Amniotic epithelial cell (primary cell): Measurements from ENCODE around the gene NOTCH4.
"Not testable (repeated sequence)": the region's sequence is repeated elsewhere in the genome, so short reads cannot be mapped to it uniquely, and the experiment has no call there.

Experiments
- DNase-seq: peaks from one replicate; pipeline ENCODE4 v3.0.0-alpha.2; 2010; ENCODE audit warnings: low read depth

Gene NOTCH4

DNA sequence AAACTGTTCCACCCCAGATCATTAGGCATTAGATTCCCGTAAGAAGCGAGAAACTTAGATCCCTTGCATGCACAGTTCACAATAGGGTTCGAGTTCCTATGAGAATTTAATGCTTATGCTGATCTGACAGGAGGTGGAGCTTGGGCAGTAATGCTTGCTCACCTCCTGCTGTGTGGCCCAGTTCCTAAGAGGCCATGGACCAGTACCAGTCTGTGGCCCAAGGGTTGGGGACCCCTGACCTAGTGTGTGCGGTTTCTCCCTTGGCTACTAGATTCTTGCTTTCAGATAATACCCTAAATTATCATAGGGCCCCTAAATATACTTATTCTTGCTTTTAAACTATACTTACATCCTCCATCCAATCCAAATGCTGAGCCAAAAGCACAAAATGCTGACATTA lies 29.5 kb downstream of the NOTCH4 start:
- DNase-seq: no peak

DNA sequence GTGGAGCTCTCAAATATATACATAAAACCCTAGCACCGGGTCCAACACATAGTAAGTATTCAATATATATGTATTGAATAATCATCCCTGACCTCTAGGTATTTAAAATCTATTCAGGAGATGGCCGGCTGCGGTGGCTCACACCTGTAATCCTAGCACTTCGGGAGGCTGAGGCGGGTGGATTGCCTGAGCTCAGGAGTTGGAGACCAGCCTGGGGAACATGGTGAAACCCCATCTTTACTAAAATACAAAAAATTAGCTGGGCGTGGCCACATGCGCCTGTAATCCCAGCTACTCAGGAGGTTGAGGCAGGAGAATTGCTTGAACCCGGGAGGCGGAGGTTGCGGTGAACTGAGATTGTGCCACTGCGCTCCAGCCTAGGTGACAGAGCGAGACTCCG lies 30.8 kb downstream of the NOTCH4 start:
- not testable (repeated sequence) for DNase-seq

DNA sequence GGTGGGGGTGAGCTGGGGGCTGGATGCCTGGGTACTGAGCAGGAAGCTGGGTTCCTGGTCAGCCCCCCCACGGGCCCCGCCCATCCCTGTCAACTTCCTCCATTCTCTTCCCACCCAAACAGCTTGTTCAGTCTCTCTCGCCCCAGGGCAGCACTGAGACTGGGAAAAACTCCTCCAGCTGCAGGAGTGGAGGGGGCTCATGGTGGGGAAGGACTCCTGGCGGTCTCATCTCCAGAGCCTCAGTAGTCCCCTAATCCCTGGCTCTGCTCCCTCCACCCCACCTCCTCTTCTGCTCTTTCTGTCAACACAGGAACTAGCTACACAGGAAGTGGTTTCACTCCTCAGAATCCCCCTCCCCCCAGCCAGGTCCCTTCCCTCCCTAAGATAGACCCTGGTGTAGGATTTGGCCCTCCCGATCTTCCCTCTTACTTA lies 31.2 kb downstream of the NOTCH4 start, which contains the start of gene GPSM3:
TSS of gene GPSM3 (minus strand) at position 36 of the 432 bp plus-strand sequence. CDS start 130 bp downstream, outside the sequence.
- peak; percentile 44 for DNase-seq

DNA sequence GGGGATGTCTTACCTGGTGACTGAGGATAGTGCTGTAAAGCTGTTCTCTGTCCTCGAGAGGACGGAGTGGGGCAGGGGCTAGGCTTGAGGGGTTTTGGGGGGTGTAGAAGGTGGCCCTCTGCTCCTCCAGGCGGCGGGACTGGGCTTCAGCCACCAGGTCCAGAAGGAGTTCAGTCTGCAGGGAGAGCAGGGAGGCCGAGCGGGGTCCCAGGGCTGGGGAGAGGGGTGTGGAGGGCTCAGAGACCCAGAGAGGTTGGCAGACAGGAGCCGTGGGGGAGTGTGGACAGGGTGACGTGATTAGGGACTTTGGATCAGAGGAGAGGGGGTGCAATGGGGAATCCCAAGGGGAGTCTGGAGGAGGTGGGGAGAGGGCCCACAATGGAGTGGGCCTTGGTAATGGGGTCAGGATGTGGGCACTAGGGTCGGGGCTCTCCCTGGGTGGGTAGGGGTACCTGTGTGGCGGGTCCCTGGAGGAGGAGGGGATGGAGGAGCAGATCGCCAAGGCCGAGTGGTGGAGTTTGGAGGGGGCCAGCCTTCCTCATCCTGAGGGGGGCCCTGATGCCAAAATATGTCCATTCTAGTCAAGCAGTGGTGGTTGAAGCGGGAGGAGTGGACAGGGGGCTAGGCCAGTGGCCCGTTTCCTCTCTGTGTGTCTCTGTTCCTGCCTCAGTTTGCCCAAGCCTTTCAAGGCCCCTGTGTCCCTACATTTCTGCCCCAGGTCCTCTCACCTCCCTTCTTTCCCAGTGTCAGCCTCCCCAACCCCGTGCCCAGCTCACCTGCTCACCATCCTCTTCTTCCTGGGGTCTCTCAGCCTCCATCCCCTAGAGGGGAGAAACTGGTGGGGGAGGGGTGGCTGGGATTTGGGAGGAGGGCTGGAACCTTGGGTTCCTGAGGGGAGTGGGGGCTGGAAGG lies 31.9 kb downstream of the NOTCH4 start:
- no peak for DNase-seq

DNA sequence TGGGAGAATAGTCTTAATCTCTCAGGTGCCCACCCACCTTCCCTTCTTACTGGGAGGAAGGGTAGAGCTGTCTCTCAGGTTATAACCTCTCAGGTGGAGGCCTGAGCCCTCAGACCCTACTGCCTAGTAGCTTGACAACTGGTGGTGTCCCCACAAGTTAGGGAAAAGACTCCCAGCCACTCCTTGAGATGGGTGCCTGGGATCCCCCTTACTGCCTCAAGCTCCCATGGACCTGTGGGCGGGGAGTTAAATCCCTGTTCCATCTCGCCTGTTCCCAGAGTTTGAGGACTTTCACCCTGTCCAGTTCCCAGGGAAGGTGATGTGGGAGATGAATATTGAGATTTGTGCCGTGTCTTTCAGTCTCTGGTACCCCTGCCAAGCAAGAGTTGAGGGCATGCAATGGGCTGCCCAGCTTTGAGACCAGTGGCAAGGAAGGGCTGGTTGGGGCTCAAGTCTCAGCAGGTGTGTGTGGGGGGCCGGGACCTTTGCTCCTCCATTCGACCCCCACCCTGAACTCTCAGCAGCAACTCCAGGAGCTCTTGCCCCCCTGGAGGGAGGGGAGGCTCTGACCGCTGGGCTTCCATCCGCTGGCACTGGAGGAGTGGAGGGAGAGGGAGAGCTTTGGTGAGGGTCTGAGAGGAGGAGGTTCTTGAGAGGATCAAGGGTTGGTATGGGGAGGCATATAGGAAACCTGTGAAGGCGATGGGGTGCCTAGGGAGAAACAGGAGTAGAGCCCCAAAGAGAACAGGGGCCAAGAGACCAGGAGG lies 32.8 kb downstream of the NOTCH4 start:
- DNase-seq: no peak

DNA sequence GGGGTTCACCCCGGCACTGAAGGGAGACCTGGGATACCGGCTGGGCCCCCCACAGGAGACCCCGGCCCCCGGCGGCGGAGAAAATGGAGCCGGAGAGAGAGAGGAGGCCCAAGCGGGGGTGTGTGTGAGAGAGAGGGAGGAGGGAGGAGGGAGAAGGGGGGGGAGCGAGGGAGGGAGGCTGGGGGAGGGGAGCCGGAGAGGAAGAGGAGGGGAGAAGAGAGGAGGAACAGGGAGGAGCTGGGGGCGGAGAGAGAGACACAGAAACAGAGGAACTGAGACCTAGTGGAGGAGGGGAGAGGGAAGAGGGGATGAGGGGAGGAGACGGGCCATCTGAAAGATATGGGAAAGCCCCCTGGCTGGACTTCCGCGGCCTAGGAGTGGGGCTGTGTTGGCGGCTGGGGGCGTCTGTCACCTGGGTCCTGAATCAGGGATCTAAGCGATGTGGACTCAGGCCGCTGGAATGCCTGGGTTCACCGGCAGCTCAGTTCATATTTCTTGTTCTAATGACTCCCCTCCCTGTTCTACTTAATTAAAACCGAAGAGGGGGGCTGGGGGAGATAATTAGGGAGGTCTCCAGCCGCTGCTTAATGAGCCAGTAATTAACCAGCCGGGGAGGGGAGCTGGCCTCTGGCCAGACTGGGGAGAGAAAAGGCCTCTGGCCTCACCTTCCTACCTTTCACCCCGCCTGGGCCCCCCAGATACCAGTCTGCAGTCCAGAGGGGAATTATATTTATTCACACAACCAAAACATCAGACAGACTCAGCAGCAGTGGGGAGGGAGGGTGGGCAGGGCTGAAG lies 33.6 kb downstream of the NOTCH4 start, which contains the start of gene PBX2:
TSS of gene PBX2 (minus strand) at position 149 of the 798 bp plus-strand sequence. CDS start 287 bp downstream, outside the sequence.
- peak; percentile 91 for DNase-seq

DNA sequence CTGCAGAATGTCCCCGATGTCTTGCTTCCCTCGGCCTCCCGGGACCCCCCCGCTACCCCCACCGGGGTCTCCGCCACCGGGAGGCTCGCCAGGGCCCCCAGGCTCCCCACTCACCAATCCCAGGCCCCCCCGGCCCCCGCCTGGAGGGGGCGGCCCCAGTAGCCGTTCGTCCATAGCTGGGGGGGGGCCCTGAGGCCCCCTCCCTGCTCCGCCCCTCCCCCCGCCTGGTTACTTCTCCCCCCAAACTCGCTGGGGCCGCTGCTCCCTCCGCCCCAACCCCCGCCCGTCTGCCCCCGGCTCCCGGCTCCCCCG lies 34.2 kb downstream of the NOTCH4 start:
- no peak for DNase-seq

DNA sequence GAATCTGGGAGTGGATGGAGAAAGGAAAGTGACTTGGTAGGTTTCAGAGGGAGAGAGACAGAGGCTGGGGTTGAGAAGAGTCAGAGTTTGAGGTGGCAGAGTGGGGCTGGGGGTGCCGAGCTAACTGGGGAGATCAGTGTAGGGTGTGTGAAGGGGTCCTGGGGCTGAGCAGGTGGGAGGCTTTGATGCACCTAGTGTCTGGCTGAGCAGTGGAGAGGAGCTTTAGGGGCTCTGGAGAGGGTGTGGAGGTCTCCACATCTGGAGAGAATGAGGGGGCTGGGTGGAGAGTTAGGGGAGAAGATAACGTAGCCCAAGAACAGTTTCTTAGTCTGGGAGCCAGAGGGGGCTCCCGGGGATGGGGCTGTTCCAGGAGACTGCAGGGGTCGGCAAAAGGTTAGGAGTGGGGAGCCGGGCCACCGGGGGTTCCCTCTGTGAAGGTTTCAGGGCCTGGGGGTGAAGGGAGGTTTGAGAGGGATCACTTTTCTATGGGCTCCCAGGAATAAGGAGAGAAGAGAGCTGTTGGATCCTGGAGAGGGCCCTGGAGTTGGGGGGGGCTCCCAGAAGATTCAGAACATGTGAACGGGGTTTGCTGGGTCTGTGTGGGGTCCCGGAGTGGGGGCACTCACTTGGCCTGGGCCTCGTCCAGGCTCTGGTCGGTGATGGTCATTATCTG lies 34.7 kb downstream of the NOTCH4 start:
- no peak for DNase-seq

DNA sequence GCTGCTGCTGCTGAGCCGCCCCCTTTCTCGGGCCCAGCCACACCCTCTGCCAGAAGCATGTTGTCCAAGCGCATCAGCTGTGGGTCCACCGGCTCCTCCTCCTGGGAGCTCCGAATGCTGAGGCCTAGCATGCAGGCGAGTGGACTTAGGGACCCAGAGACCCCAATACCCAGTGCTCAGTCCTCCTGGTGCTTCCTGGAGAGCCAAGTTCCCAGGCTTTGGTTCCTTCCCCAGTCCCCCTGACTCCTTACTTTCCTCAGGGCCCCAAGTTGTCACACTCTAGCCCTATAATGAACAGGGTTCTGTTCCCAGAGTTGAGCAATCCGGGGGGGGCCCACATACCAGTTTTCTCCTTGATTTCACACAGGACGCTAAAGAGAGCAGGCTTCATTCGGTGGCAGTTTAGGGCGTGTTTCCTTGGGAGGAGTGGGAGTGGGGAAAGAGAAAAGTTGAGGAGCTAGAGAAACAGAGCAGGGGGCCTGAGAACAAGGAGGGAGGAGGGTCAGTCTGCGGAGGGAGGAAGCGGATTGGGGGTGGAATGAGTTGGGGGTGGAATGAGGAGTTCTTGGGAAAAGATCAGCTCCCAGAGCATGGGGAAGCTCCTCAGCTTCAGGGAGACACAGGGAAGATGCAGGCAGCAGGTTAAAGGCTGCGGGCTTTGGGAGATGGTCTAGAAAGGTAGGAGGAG lies 35.3 kb downstream of the NOTCH4 start:
- DNase-seq: peak; percentile 27

DNA sequence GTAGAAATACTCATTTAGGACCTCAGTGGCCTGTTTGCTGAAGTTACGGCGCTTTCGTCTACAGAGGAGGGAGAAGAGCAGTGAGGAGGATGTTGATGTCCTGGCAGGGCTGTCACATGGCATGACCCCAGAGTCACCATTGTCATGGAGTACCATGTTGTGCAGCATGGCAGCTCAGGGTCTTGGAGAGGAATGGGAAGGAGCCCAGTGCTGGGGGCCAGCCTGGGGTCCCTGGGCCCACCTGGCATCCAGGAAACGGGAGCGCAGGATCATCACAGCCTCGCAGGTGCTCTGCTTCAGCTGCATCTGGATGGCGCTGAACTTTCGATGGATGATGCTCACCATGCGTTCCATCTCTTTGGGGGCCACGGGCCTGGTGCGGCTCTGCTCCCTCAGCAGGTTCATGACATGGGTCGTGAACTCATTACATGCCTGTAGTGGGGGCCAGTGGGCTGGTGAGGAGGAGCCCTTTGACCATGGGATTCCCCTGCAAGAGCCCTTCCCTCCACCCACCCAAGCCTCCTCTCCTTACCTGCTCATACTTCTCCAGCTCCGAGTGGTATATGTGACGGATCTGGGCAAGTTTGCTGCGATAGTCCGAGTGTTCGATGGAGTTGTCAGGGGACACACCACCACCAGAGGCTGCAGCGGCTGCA lies 36.0 kb downstream of the NOTCH4 start:
- not testable (repeated sequence) for DNase-seq

DNA sequence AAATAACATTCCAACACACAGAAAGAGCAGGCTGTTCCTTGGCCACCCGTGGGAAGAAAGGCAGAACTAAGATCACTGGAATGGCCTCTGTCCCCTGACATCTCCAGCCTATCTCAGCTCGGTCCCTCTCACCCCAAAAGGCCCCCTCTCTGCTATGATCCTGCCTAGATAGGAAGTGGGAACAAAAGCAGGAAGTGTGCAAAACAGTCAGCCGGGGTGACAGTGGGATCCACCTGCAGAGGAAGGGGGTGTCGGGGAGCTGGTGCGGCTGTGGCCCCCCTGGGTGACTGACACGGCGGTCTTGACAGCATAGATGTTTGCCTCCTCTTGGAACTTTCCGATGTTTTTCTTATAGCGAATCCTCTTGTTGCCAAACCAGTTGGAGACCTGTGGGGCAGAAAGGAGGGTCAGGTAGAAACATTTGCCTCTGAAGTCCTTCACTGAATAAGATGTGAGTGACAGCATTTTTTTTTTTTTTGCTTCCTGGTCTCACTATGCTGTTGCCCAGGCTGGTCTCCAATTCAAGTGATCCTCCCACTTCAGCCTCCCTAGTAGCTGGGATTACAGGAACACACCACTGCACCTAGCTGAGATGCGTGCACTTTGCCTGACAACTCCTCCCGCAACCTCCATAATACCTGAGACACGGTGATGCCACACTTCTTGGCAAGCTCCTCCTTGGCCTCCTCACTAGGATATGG lies 36.7 kb downstream of the NOTCH4 start:
- no peak for DNase-seq

DNA sequence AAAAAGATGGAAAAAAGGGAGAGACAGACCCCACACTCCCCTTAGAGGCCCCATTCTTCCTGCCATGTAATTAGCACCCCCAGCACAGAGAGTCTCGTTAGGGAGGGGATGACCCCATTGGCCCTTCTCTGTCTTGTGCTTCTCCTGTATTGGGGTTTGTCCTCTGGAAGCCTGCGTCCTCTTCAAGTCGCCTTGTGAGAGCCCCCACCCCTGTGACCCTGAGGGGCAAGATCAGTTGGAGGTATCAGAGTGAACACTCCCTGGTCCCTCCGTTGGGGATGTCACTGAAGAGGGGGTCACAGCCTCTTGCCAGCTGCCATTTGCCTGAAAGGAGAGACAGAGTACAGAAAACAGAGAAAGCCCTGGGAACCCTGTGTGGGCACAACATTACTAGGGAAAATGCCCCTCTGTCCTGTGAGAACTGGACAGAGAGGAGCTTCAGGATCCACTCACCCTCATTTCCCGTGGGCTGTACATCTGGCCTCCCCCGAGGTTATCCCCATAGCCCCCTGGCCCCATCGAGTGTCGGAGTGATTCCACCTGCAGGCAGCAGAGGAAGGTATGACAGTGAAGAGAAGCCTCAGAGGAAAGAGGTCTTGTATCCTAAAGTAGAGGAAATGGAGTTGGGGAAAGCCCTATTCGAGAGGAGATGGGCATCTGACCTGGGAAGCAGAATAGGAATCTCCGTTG lies 37.6 kb downstream of the NOTCH4 start:
- DNase-seq: not testable (repeated sequence)

DNA sequence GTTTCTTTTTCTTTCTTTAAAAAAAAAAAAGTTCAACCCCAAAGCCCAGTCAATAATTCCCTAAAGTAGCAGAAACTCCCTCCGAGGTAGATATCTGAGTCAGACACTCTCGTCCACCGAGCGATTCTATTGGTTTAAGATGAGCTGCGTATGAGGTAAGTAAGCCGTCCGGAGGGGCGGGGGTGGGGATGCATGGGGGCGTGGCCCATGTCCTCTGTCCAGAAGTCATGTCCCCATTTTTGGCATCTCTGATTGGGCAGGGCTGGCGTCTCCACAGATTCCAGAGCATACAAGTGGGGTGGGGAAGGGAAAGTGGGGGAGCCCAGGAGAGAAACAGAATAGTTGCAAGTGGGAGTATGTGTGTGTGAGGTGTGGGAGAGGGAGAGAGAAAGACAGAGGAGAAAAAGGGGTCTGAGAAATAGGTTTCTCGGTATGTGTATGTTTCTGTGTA lies 38.2 kb downstream of the NOTCH4 start:
- peak; percentile 86 for DNase-seq

DNA sequence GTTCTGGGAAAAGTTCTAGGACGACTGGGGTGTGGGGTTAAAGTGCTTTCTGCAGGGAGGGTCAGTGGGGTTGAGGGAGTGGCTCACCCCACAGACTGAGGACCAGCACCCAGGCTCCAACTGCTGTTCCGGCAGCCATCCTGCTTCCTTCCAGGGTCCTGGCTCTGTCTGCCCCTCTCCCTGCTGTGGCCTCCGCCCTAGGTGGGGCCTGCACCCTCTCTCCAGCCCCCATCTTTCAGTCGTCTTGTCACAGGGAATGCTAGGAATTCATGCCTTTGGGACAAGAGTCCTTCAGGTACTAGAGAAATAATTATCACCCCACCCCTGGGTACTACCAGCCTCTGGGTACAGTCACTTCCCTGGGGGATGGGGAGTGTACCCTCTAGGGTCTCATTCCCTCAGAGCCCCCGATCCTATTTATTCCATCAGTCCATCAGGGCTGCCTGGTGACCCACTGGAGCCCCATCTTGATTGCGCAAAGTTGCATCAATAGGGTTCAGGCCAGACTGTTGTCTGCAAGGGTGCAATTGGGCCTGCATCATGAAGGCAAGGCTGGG lies 39.7 kb downstream of the NOTCH4 start, which contains the start of gene AGER:
TSS of gene AGER (minus strand) at position 170 of the 557 bp plus-strand sequence. CDS start at position 139, 31 bp downstream.
- no peak for DNase-seq

DNA sequence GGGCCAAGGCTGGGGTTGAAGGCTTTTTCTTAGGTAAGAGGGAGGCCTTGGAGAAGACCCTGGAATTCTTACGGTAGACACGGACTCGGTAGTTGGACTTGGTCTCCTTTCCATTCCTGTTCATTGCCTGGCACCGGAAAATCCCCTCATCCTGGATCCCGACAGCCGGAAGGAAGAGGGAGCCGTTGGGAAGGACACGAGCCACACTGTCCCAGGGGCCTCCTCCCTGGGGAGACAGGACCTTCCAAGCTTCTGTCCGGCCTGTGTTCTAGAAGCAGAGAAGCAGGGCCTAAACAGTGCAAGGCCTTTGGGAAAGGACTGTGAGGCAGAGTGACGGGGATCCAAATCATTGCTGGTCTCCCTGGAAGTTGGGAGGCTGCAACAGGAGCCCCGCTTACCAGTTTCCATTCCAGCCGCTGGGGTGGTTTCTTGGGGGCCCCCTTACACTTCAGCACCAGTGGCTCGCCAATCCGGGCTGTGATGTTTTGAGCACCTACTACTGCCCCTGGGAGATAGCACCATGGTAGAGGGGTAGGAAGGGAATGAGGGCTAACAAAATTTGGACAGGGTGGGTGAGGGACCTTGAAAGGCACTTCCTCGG lies 40.3 kb downstream of the NOTCH4 start:
- no peak for DNase-seq

DNA sequence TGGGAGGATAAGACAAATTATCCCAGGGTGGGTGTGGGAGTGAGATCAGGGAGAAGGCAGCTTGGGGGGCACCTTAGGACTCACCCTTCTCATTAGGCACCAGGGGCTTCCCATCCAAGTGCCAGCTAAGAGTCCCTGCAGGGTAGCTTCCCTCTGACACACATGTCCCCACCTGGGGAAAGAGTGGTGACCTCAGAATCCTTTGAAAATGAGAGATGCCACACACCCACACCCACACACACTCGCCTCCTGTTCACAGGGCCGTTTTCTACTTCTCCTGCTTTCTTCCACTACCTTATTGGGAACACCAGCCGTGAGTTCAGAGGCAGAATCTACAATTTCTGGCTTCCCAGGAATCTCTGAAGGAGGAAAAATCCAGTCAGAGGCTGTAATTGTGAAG lies 40.8 kb downstream of the NOTCH4 start:
- DNase-seq: no peak

DNA sequence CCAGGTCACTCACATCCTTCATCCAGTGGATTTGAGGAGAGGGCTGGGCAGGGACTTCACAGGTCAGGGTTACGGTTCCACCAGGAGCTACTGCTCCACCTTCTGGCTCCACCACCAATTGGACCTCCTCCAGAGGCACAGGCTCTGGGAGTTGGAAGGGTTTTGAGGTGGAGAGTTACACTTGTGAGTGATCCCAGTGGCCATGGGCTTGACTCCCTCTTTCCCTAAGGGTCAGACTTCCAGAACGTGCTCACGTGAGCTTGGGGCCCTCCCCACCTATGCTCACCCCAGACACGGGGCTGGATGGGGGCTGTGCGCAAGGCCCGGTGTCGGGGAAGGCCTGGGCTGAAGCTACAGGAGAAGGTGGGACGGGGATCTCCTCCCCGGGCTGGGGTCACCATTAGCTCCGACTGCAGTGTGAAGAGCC lies 41.3 kb downstream of the NOTCH4 start:
- no peak for DNase-seq

DNA sequence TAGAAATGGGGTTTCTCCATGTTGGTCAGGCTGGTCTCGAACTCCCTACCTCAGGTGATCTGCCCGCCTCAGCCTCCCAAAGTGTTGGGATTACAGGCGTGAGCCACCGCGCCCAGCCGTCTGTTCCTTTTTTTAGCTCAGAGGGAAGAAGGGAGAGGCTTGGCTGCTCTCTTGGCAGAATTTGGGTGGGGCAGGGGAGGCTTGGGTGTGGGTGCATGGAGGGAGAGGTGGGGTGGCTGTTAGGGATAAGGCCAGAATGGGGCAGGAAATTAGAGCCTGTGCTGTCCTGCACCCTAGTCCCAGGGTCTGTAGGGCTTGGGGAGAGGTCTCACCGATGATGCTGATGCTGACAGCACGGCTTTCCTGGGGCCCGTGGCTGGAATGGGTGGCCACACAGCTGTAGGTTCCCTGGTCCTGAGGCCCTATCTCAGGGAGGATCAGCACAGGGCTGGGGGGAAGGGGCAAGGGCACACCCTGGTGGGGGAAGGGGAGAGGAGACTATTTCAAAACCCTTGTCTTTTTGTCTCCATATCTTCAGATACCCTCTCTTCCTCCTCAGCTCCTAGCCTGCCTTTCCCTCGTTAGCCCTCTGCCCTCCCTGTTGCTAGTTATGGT lies 41.8 kb downstream of the NOTCH4 start:
- no peak for DNase-seq
